GM19395 (cell line): Measurements from ENCODE around the gene PSENEN.
"Not testable (repeated sequence)": the region's sequence is repeated elsewhere in the genome, so short reads cannot be mapped to it uniquely, and the experiment has no call there.

Experiments used
- ATAC-seq: cut with Tn5 transposase; IDR thresholded peaks from one replicate; pipeline ENCODE4 v1.9.1; 2021; ENCODE audit warnings: mild to moderate bottlenecking, moderate library complexity; ENCODE audit not compliant: unreplicated experiment

Gene PSENEN

DNA sequence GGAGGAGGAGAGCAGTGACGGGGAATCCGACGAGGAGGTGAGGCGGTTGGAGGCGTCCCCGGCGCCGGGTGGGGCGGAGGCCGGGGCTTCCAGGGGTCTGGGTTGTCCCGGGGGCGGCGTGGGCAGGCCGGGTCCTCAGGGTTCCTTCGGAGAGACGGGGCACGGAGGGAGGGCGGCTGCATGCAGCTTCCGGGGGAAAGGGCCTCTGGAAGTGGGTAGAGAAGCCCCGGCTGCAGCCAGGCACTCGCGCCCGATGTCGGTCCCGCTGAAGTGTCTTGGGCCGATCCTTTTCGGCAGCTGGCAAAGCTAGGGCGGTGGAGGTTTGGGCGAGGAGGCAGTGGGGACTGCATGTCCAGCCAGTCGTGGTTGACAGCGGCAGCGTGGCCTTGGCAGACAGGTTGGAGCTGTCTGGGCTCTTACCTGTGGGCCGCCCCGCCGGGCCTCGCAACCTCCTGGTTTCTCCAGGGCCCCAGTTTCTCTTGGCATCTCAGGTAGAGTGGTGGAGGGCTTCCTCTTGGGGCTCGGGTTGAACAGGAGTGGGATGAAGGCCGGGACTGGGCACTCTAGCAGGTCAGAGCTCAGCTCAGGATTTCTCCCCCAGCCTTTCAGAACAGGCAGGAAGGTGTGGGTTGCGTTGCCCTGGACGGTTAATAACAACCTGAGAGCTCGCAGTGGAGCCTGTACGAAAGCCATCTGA is 27.0 kb upstream of the PSENEN start:
- no peak for ATAC-seq

DNA sequence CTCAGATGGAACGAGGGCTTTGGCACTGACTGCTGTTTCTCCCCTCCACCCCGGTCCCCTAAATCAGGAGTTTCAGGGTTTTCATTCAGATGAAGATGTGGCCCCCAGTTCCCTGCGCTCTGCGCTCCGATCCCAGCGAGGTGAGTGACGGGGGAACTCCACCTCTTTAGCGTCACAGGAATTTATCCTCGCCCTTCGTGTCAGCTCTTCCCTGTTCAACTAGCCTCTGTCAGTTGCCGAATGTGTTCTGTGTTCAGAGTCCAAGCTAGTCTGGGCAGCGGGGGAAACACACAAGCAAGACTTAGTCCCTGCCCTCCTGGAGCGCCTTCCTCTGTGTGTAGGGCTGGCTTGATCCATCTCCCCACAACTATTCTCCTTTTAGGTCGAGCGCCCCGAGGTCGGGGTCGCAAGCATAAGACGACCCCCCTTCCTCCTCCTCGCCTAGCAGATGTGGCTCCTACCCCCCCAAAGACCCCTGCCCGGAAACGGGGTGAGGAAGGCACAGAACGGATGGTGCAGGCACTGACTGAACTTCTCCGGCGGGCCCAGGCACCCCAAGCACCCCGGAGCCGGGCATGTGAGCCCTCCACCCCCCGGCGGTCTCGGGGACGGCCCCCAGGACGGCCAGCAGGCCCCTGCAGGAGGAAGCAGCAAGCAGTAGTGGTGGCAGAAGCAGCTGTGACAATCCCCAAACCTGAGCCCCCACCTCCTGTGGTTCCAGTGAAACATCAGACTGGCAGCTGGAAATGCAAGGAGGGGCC is 25.9 kb upstream of the PSENEN start:
- ATAC-seq = no peak

DNA sequence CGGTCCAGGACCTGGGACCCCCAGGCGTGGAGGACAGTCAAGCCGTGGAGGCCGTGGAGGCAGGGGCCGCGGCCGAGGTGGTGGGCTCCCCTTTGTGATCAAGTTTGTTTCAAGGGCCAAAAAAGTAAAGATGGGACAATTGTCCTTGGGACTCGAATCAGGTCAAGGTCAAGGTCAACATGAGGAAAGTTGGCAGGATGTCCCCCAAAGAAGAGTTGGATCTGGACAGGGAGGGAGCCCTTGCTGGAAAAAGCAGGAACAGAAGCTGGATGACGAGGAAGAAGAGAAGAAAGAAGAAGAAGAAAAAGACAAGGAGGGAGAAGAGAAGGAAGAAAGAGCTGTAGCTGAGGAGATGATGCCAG is 25.3 kb upstream of the PSENEN start:
- ATAC-seq = no peak

DNA sequence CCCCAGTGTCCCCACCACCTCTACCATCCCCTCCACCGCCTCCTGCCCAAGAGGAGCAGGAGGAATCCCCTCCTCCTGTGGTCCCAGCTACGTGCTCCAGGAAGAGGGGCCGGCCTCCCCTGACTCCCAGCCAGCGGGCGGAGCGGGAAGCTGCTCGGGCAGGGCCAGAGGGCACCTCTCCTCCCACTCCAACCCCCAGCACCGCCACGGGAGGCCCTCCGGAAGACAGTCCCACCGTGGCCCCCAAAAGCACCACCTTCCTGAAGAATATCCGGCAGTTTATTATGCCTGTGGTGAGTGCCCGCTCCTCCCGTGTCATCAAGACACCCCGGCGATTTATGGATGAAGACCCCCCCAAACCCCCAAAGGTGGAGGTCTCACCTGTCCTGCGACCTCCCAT is 24.8 kb upstream of the PSENEN start:
- ATAC-seq = no peak

DNA sequence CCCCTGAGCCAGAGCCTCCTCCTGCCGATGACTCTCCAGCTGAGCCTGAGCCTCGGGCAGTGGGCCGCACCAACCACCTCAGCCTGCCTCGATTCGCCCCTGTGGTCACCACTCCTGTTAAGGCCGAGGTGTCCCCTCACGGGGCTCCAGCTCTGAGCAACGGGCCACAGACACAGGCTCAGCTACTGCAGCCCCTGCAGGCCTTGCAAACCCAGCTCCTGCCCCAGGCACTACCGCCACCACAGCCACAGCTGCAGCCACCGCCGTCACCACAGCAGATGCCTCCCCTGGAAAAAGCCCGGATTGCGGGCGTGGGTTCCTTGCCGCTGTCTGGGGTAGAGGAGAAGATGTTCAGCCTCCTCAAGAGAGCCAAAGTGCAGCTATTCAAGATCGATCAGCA is 24.1 kb upstream of the PSENEN start:
- no peak for ATAC-seq

DNA sequence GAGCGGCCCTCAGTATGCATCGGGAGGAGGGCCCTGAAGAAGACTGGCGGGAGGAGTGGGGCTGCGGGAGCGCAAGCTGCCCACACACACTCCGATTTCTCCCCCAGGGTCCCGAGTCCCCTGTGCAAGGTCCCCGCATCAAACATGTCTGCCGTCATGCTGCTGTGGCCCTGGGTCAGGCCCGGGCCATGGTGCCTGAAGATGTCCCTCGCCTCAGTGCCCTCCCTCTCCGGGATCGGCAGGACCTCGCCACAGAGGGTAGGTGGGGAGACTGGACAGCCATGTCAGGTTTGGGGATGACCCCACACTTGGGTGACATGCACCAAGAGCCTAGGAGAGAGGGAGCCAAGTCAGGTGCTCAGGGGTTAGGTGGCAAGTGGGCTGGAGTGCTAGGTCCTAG is 23.0 kb upstream of the PSENEN start:
- no peak for ATAC-seq

DNA sequence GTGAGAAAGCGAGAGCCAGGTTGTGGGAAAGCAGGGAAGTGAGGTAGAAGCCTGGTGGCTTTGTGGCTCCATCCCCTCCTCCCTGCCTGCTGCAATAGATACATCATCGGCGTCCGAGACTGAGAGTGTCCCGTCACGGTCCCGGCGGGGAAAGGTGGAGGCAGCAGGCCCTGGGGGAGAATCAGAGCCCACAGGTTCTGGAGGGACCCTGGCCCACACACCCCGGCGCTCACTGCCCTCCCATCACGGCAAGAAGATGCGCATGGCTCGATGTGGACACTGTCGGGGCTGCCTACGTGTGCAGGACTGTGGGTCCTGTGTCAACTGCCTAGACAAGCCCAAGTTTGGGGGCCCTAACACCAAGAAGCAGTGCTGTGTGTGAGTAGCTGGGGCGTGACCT is 22.6 kb upstream of the PSENEN start:
- ATAC-seq = no peak

DNA sequence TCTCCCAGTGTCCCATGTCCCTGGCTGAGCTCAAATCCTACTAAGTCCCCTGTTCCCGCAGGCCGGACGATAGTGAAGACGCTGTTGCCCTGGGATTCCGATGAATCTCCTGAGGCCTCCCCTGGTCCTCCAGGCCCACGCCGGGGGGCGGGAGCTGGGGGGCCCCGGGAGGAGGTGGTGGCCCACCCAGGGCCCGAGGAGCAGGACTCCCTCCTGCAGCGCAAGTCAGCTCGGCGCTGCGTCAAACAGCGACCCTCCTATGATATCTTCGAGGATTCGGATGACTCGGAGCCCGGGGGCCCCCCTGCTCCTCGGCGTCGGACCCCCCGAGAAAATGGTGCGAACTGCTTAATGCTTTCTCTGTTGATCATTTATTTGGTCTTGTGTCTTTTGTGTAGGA is 21.8 kb upstream of the PSENEN start:
- ATAC-seq = no peak

DNA sequence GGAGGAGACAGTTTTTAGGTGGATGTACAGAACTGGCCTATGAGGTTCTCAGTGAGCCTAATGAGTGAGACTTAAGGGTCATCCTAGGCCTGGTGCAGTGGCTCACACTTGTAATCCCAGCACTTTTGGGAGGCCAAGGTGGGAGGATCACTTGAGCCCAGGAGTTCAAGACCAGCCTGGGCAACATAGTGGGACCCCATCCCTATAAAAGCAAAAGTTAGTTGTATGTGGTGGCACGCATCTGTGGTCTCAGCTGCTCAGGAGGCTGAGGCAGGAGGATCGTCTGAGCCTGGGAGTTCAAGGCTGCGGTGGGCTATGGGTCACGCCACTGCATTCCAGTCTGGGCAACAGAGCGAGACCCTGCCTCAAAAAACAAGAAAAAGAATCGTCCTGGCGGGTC is 21.3 kb upstream of the PSENEN start:
- not testable (repeated sequence) for ATAC-seq

DNA sequence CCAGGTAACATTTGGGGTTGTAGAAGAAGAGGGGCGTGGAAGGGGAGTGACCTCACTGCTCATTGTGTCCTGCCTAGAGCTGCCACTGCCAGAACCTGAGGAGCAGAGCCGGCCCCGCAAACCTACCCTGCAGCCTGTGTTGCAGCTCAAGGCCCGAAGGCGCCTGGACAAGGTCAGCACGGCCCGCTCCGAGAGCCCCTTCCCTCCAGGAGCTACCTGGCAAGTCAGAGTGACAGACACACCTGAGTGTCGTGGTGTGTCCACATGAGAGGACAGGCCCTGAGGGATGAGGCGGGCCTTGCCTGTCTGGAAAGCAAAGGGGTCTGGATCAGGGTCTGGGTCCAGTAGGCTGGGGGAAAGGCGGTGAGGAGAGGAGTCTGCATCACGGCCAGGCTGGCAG is 20.9 kb upstream of the PSENEN start:
- ATAC-seq = no peak

DNA sequence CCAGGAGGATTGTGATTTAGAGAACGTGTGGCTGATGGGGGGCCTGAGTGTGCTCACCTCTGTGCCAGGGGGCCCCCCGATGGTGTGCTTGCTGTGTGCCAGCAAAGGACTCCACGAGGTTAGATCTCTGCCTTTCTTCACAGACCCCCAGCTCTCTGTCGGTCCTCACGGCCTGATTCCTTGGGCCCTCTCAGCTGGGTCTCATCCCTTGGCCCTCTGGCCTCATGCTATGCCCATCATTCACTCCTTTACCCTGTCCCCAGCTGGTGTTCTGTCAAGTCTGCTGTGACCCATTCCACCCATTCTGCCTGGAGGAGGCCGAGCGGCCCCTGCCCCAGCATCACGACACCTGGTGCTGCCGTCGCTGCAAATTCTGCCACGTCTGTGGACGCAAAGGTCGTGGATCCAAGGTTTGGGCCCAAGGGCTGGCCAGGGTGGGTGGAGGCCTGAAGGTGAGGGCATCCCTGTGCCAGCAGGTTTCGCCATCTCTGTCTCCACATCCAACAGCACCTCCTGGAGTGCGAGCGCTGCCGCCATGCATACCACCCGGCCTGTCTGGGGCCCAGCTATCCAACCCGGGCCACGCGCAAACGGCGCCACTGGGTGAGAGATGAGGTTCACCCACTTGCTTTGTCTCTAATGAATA is 20.1 kb upstream of the PSENEN start:
- no peak for ATAC-seq

DNA sequence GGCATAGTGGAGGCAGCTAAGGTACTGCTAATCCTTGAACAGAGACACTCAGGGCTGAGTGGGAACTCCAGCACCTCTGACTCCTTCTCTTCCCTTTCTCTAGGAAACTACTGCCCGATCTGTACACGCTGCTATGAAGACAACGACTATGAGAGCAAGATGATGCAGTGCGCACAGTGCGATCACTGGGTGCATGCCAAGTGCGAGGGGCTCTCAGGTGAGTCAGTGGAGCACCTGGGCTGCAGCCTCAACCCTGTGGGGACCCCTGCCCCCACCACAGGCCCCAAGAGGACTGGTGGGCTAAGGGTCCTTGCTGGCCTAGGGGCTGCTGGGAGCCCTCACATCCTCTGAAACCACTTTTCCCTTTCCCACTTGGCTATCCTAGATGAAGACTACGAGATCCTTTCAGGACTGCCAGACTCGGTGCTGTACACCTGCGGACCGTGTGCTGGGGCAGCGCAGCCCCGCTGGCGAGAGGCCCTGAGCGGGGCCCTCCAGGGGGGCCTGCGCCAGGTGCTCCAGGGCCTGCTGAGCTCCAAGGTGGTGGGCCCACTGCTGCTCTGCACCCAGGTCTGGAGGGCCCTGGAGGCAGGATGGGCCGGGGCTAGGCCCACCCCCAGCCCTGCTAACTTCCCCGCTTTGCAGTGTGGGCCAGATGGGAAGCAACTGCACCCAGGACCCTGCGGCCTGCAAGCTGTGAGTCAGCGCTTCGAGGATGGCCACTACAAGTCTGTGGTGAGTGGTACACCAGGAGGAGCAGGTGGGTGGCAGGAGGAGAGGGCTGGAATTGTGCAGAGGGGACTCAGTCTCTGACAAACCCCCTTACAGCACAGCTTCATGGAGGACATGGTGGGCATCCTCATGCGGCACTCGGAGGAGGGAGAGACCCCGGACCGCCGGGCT is 18.1 kb upstream of the PSENEN start:
- no peak for ATAC-seq

DNA sequence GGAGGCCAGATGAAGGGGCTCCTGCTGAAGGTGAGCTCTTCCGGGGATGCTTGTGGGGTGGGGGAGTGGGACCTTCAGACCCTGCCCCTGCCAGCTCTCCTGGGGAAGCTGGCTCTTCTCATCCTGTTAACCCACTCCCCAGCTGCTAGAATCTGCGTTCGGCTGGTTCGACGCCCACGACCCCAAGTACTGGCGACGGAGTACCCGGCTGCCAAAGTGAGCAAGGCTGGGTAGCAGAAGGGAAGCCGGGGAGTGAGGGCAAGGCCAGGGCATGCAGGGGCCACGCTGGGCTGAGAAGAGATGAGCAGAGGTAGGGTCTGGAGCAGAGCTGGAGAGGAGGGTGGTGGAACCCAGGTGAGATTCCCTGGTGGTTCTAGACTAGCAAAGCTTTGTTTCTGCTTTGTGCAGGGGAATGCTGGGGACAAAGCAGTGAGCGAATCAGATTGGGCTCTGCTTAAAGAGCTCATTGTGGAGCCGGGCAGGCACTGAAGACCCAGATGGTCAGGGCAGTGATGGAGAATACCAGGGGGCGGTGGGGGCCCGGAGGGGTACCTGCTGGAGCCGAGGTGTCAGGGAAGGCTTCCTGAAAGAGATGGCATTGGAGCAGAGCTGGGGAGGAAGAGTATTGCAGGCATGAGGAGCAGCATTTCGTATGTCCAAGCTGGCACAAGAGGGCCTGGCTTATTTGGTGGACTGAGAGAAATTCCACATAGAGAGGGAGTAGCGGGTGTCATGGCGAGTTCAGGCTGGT is 17.3 kb upstream of the PSENEN start:
- no peak for ATAC-seq

DNA sequence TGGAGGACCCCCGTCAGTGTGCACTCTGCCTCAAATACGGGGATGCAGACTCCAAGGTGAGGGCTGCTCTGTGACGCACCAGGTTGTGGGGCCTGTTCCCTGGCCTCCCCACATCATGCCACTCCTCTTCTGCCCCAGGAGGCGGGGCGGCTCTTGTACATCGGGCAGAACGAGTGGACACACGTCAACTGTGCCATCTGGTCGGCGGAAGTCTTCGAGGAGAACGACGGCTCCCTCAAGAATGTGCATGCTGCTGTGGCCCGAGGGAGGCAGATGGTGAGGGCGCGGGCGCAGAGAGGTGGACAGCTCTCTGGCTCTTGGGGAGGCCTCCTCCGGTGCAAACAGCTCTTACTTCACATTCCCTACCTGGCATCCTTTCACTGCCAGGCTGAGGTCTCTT is 16.4 kb upstream of the PSENEN start:
- no peak for ATAC-seq

DNA sequence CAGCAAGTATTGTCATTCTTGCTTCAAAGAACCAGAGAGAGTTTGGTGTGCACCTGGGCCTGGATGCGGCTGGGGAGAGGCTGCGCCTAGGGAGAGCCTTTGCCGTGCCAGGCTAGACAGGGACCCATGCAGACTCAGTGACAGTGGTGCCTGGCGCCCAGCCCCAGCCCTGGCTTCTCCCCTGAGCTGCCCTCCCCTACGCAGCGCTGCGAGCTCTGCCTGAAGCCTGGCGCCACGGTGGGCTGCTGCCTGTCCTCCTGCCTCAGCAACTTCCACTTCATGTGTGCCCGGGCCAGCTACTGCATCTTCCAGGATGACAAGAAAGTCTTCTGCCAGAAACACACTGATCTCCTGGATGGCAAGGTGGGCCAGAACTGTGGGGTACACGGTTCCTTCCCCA is 15.7 kb upstream of the PSENEN start:
- ATAC-seq = no peak

DNA sequence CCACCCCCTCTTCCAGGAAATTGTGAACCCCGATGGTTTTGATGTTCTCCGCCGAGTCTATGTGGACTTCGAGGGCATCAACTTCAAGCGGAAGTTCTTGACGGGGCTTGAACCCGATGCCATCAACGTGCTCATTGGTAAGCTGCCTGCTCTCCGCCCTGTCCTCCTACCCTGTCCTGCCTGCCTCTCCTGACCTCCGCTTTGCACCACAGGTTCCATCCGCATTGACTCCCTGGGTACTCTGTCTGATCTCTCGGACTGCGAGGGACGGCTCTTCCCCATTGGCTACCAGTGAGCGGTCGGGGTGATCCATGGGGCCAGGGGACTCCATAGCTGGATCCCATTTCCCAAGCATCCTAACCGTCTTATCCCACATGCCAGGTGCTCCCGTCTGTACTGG is 15.1 kb upstream of the PSENEN start:
- ATAC-seq = no peak

DNA sequence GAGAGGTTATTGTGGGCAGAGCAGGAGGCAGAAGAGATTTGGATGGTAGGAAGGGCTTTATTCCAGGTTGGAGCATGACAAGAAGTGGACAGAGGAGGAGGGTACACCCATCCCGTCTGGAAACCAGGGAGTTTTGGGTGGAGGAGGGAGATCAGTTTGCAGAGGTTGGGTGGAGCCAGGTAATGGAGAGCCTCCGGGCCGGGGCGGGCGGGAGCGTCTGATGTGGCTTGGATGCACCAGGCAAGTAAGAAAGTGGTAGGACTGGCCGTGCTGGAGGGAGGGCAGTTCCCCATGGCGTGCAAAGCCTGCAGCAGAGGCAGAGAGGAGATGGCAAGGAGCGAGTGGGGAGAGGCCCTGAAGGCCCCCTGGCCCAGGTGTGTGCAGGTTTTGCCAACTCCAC is 14.1 kb upstream of the PSENEN start:
- ATAC-seq = no peak

DNA sequence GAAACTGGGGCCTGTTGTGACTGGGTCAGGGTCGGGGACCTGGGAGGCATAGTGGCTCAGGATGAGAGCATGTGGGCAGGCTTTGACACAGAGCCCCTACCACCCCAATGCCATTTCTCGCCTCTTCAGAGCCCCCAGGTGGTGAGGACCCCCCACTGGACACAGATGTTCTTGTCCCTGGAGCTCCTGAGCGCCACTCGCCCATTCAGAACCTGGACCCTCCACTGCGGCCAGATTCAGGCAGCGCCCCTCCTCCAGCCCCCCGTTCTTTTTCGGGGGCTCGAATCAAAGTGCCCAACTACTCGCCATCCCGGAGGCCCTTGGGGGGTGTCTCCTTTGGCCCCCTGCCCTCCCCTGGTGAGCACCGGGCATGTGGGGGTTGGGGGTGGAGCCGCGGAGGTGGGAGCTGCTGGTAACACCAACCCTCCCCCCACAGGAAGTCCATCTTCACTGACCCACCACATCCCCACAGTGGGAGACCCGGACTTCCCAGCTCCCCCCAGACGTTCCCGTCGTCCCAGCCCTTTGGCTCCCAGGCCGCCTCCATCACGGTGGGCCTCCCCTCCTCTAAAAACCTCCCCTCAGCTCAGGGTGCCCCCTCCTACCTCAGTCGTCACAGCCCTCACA is 13.6 kb upstream of the PSENEN start:
- no peak for ATAC-seq

DNA sequence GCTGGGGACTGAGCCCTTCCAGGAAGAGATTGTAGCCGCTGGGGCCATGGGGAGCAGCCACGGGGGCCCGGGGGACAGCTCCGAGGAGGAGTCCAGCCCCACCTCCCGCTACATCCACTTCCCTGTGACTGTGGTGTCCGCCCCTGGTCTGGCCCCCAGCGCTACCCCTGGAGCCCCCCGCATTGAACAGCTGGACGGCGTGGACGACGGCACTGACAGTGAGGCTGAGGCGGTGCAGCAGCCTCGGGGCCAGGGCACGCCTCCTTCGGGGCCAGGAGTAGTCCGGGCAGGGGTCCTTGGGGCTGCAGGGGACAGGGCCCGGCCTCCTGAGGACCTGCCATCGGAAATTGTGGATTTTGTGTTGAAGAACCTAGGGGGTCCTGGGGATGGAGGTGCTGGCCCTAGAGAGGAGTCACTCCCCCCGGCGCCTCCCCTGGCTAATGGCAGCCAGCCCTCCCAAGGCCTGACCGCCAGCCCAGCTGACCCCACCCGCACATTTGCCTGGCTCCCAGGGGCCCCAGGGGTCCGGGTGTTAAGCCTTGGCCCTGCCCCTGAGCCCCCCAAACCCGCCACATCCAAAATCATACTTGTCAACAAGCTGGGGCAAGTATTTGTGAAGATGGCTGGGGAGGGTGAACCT is 12.8 kb upstream of the PSENEN start:
- no peak for ATAC-seq
